ENCODE measurements around the gene MPHOSPH9. TPM values are rescaled to one million over a fixed set of nuclear protein-coding genes. Genes with fewer than 3 reads are reported as not detected.

MPHOSPH9 gene
- total RNA-seq, 1 experiment from 2014 or later: 44.9 TPM

DNA sequence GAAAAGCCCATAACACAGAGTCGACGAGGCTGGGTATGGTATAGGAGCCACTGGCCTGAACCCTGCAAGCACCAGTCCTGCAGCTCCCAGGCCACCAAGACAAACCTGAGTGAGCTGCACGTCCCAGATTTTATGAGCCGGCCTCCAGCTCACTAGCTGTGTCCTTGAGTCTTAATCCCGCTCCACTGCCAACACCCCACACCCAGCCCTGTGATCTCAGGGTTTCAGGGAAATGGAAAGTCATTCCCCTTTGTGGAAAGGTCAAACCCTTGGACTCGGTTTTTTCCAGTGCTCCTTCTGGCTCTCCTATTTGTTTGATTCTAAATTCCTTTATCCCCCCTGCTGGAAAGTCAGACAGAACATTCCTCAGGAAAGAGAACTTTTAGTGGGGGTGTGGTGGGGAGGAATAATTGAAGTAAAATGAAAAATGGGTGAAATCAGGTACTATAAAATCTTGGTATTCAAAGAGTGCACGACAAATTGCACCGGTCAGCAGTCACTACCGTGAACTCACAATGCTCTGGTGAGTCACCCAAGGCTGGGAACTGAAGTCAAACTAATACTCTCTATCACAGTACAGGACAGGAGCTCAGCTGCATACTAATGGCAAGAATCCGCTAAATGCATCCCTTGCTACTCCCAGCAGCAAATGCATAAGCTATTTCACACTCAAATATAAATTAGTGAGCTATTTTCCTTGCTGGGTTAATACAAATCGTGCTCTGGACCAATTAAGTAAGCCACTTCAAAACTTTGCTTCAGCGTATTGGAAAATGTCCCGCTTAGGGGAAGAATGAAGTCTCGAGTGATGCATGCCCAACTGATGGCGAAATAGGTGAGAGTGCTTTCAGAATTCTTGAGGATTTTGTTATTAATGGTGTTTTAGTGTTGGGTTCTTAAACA, 91.1 kb downstream of the MPHOSPH9 start:
- no peaks in the 10 kb centered on the region for H3K9me2 ChIP-seq (ENCODE audit: insufficient read depth)
- peak overlapping the region; percentile 84 for H3K4me2 ChIP-seq (ENCODE audit: low read length)
- ATAC-seq (peak; percentile 78), DNase-seq (ENCODE audit: low read depth, low spot score) (peak; percentile 33)
- TF ChIP-seq RAD21 (IDR thresholded peaks at IDR 0.05; ENCODE audit: low read depth) (peak; percentile 20; the same call in 1 of the 2 replicates), CEBPB (IDR thresholded peaks at IDR 0.05; ENCODE audit: low read depth) (no peak), TCF7L2 (IDR thresholded peaks at IDR 0.05; ENCODE audit: borderline replicate concordance, extremely low read depth, insufficient read depth, insufficient read length) (peak; percentile 87), SIN3A (IDR thresholded peaks at IDR 0.05; ENCODE audit: low read depth) (peak; percentile 41; the same call in 1 of the 2 replicates), JUND (IDR thresholded peaks at IDR 0.05) (peak; percentile 75), YY1 (IDR thresholded peaks at IDR 0.05; ENCODE audit: extremely low read depth, insufficient replicate concordance, low read depth, low read length) (peak; percentile 28), ELF1 (IDR thresholded peaks at IDR 0.05; ENCODE audit: borderline replicate concordance, low read depth) (no peak), SP1 (IDR thresholded peaks at IDR 0.05; ENCODE audit: low read depth) (peak; percentile 75), FOSL1 (IDR thresholded peaks at IDR 0.05; ENCODE audit: low read depth) (peak; percentile 53; the same call in 1 of the 2 replicates)
- TF ChIP-seq, protein P1, sequence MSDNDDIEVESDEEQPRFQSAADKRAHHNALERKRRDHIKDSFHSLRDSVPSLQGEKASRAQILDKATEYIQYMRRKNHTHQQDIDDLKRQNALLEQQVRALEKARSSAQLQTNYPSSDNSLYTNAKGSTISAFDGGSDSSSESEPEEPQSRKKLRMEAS (IDR thresholded peaks at IDR 0.05): no peak; the same call in 1 of the 2 replicates
- ChIA-PET POLR2A (no interaction called here), RAD21 (ENCODE audit: low non-redundant PET in 1 of 2, low total read pairs in 2 of 2, uncharacterized antibody in 2 of 2, unreplicated experiment in 2 of 2) (interaction anchor here (1.2 to 1.3 kb wide), 2 partner anchors 98 kb away, joined by 3 to 4 read pairs; no protein-coding TSS in a partner anchor), CTCF (no interaction called here)
- H3K4me3 ChIP-seq (replicated peaks in 1 of 2; ENCODE audit: low read depth in 1 of 2, low read length in 2 of 2): peak overlapping the region; percentile 0 to 52
- no TSS peak for BruUV-seq (replicated peaks)
- H3K36me3 ChIP-seq (ENCODE audit: control insufficient read depth in 1 of 2, insufficient read depth in 2 of 2, low read length in 2 of 2): peaks cover 0 to 6% of the 10 kb centered on the region in 2 experiments; a peak in 1 of 4 replicates
- no peaks in the 10 kb centered on the region for H4K20me1 ChIP-seq (ENCODE audit: insufficient read depth)
- H3K27me3 ChIP-seq (ENCODE audit: insufficient read depth, low read length): no peaks in the 10 kb centered on the region
- H3K4me1 ChIP-seq (ENCODE audit: control insufficient read depth in 1 of 2, insufficient read depth in 2 of 2, low read length in 2 of 2): peaks cover 49 to 59% of the 10 kb centered on the region in 2 experiments
- intact Hi-C loops (cut with micrococcal nuclease): loop anchor here (10.0 kb wide), 1 partner anchor 167 kb away; the partner anchor contains the start of gene OGFOD2
- H3K9ac ChIP-seq (ENCODE audit: low read length): peak overlapping the region; percentile 57
- H3K27ac ChIP-seq (ENCODE audit: low read depth, low read length): peak overlapping the region; percentile 86
- no peaks in the 10 kb centered on the region for H3K9me3 ChIP-seq (ENCODE audit: control insufficient read depth in 1 of 2, insufficient read depth in 1 of 2, low read depth in 1 of 2, low read length in 2 of 2)
- peaks cover 51% of the 10 kb centered on the region for H3K79me2 ChIP-seq (ENCODE audit: insufficient read depth, low read length)
- H2AFZ ChIP-seq (ENCODE audit: low read depth, low read length, poor library complexity, severe bottlenecking): no peak overlapping the region

All from HCT116 (cell line).